Mesothelial cell of epicardium (in vitro differentiated cells): ENCODE data around the gene PRICKLE4. TPM values are rescaled to one million over a fixed set of nuclear protein-coding genes. Genes with fewer than 3 reads are reported as not detected.
A peak's percentile ranks its signal among the peaks of the same experiment; 100 is the strongest.

Experiments used
- DNase-seq, 2 experiments: peaks; one replicate each; pipeline ENCODE4 v3.0.0; 2021; ENCODE audit warnings: low spot score in 2 of 2; ENCODE audit not compliant: unreplicated experiment in 2 of 2
- H3K27ac Mint-ChIP-seq: 2 replicates; pipeline ENCODE4 v1.8.0; 2021; ENCODE audit warnings: mixed read lengths
- H3K27me3 Mint-ChIP-seq: 2 replicates; pipeline ENCODE4 v1.8.0; 2021; ENCODE audit warnings: low read depth, mixed read lengths
- H3K36me3 Mint-ChIP-seq: 2 replicates; pipeline ENCODE4 v1.8.0; 2021; ENCODE audit warnings: mixed read lengths
- H3K4me1 Mint-ChIP-seq: 2 replicates; pipeline ENCODE4 v1.8.0; 2021; ENCODE audit warnings: mixed read lengths
- H3K4me3 Mint-ChIP-seq: 2 replicates; pipeline ENCODE4 v1.8.0; 2021; ENCODE audit warnings: mild to moderate bottlenecking, moderate library complexity, mixed read lengths
- H3K9me3 Mint-ChIP-seq: 2 replicates; pipeline ENCODE4 v1.8.0; 2021; ENCODE audit warnings: mixed read lengths
- CTCF ChIP-seq: fragments of 200-600 bp; sonication (generic); IDR thresholded peaks from one replicate; pipeline ENCODE4 v1.5.0; 2021; ENCODE audit warnings: antibody characterized with exemption; ENCODE audit not compliant: unreplicated experiment
- total RNA-seq: library from RNA; stranded (reverse); gene quantifications from 3 replicates; pipeline ENCODE4 v1.2.1, GENCODE V29; 2021

The PRICKLE4 gene
- total RNA-seq = 4.5 to 8.1 TPM (median 6.6 TPM) in 3 replicates

GRCh38 chr6:41780551-41781365, at the start of gene PRICKLE4:
Gene PRICKLE4, plus strand, starts transcription at chr6:41780782. Its CDS starts 2,692 bp downstream, at chr6:41783474.
- peak in 1 of 2 experiments; percentile 51 for DNase-seq
- no peaks in the 10 kb centered on the region for H3K9me3 Mint-ChIP-seq

GRCh38 chr6:41731561-41732086, 49.0 kb upstream of the PRICKLE4 start:
- no peaks in the 10 kb centered on the region for H3K36me3 Mint-ChIP-seq
- no peaks in the 10 kb centered on the region for H3K9me3 Mint-ChIP-seq
- H3K4me1 Mint-ChIP-seq = peaks cover 7% of the 10 kb centered on the region
- no peak for DNase-seq
- TF ChIP-seq CTCF = no peak
- no peak overlapping the region for H3K27ac Mint-ChIP-seq
- H3K27me3 Mint-ChIP-seq = peaks cover 25% of the 10 kb centered on the region
- H3K4me3 Mint-ChIP-seq = no peak overlapping the region

More at GRCh38 chr6:41780551-41781365, at the start of gene PRICKLE4:
- Mint-ChIP-seq H3K27ac (peak within 1 kb of the TSS; percentile 88), H3K4me3 (peak within 1 kb of the TSS; percentile 88), H3K36me3 (no peaks in the 10 kb centered on the region), H3K4me1 (peaks cover 27% of the 10 kb centered on the region), H3K27me3 (peaks cover 11% of the 10 kb centered on the region)
- TF ChIP-seq CTCF = no peak

DNA sequence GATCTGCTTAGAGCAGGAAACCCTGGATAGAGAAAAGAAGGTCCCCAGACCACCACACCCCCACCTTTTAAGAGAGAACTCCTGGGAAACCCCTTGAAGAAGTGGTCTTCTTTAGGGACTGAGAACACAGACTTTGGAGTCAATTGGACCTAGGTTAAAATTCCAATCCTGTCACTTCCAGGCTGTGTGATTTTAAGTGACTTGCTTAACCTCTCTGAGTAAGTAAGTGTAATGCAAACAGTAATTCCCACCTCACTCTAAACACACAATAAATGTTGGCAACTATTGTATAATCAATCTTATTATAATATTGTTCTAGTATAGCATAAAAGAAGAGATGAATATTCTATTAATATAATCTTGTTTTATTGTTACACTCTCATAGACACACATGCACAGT, 48.4 kb upstream of the PRICKLE4 start:
- Mint-ChIP-seq H3K36me3 (no peaks in the 10 kb centered on the region), H3K9me3 (no peaks in the 10 kb centered on the region), H3K27me3 (peaks cover 25% of the 10 kb centered on the region), H3K4me3 (no peak overlapping the region), H3K27ac (no peak overlapping the region), H3K4me1 (peaks cover 7% of the 10 kb centered on the region)
- TF ChIP-seq CTCF = no peak
- DNase-seq = no peak

DNA sequence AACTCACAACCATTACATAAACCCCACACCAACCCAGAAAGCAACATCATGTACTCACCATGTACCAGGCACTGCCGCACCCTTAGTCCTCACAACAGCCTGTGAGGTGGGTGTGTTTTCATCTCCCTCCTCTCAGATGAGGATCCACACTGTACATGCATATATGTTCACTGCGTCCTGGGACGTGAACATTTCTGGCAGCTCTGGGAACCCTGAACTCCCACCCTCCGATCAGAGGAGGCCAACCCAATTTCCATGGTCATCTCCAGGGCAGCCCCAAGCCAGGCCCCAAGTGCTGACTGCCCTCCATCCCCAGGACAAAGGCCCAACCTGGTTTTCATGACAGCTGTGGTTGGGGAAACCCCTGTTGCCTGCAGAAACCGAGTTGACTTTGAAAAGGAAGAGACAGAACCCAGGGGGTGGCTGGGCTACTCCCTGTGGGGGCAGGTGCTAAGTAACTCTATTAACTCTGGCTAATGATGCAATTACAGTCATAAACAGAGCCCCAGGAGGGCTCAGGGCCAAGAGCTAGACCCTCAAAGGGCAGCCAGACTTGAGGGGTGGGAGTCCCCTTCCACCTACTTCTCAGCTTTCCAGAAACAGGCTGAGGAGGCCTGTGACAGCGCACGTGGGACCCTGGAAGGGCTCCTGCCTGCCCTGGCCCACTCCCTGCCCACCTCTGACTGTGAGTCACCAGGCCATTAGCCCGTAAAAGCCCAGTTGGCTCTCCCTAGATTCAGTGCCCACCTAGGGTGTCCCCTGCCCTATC, 47.8 kb upstream of the PRICKLE4 start:
- no peaks in the 10 kb centered on the region for H3K36me3 Mint-ChIP-seq
- H3K27ac Mint-ChIP-seq = no peak overlapping the region
- H3K27me3 Mint-ChIP-seq = peaks cover 25% of the 10 kb centered on the region
- H3K4me1 Mint-ChIP-seq = peaks cover 7% of the 10 kb centered on the region
- TF ChIP-seq CTCF = no peak
- no peaks in the 10 kb centered on the region for H3K9me3 Mint-ChIP-seq
- no peak overlapping the region for H3K4me3 Mint-ChIP-seq
- no peak for DNase-seq

GRCh38 chr6:41733360-41733706, 47.2 kb upstream of the PRICKLE4 start:
- peaks cover 25% of the 10 kb centered on the region for H3K27me3 Mint-ChIP-seq
- H3K9me3 Mint-ChIP-seq = no peaks in the 10 kb centered on the region
- peaks cover 7% of the 10 kb centered on the region for H3K4me1 Mint-ChIP-seq
- DNase-seq = no peak
- H3K27ac Mint-ChIP-seq = no peak overlapping the region
- H3K4me3 Mint-ChIP-seq = peak overlapping the region; percentile 75
- no peak for TF ChIP-seq CTCF
- H3K36me3 Mint-ChIP-seq = no peaks in the 10 kb centered on the region
